Sigmoid colon (tissue), 3 donors: ENCODE results near the gene PPP2R2C.

Experiments used
- CTCF ChIP-seq, 4 experiments: fragments of 450-650 bp in 3 of 4; fragments of 200-600 bp in 1 of 4; IDR thresholded peaks; one replicate each; pipeline ENCODE4 v1.5.1; 2016 to 2019; ENCODE audit warnings: antibody characterized with exemption in 4 of 4, mild to moderate bottlenecking in 3 of 4, moderate library complexity in 2 of 4
- POLR2A ChIP-seq, 2 donors: fragments of 450-650 bp; IDR thresholded peaks; one replicate each; pipeline ENCODE4 v1.6.1; 2016; ENCODE audit warnings: antibody characterized with exemption in 2 of 2, mild to moderate bottlenecking in 2 of 2, moderate library complexity in 2 of 2

GRCh38 chr4:6381571-6382123 is 90.8 kb downstream of the PPP2R2C start:
- TF ChIP-seq CTCF (IDR thresholded peaks at IDR 0.05) (no peak), POLR2A (IDR thresholded peaks at IDR 0.05) (no peak)
